HFFc6 (cell line): ENCODE results near the gene PTPRN. TPM values are rescaled to one million over a fixed set of nuclear protein-coding genes. Genes with fewer than 3 reads are reported as not detected.

ENCODE experiments used
- DNase-seq: peaks from one replicate; pipeline ENCODE4 v3.0.0-alpha.2; 2018
- H3K27ac Mint-ChIP-seq: 2 replicates; pipeline ENCODE4 v1.8.0; 2020; ENCODE audit warnings: mild to moderate bottlenecking, mixed read lengths
- H3K27me3 Mint-ChIP-seq: 2 replicates; pipeline ENCODE4 v1.8.0; 2021; ENCODE audit warnings: mild to moderate bottlenecking, moderate library complexity, mixed read lengths; ENCODE audit not compliant: insufficient read depth
- H3K36me3 Mint-ChIP-seq: 2 replicates; pipeline ENCODE4 v1.8.0; 2021; ENCODE audit warnings: low read depth, mixed read lengths
- H3K4me1 Mint-ChIP-seq: 2 replicates; pipeline ENCODE4 v1.8.0; 2020; ENCODE audit warnings: low read depth, mixed read lengths
- H3K4me3 Mint-ChIP-seq: 2 replicates; pipeline ENCODE4 v1.8.0; 2020; ENCODE audit warnings: mild to moderate bottlenecking, moderate library complexity, mixed read lengths
- H3K9me3 Mint-ChIP-seq: 2 replicates; pipeline ENCODE4 v1.8.0; 2020; ENCODE audit warnings: mild to moderate bottlenecking, mixed read lengths
- CTCF ChIP-seq: fragments of 200-600 bp; sonication (generic); IDR thresholded peaks from 2 replicates; pipeline ENCODE4 v1.5.0; 2021; ENCODE audit warnings: antibody characterized with exemption, mild to moderate bottlenecking
- total RNA-seq, 6 experiments: library from RNA; stranded (reverse); fragmentation: NEBNext Ultra II Directional; extraction: Animal tissue kit (Norgen Biotek cat#: 25700); gene quantifications; 2 replicates in 1 of 6; 3 replicates in 5 of 6; pipeline ENCODE4 v1.2.3, GENCODE V29; 2021

The PTPRN gene
- total RNA-seq, 6 experiments from 2014 or later, result 5.2 to 18.3 (median 15.2) TPM

- DNase-seq, result peak; percentile 59
- Mint-ChIP-seq H3K36me3 (no peaks in the 10 kb centered on the region), H3K27ac (no peak overlapping the region), H3K4me3 (no peak overlapping the region), H3K4me1 (peaks cover 6% of the 10 kb centered on the region), H3K9me3 (no peaks in the 10 kb centered on the region), H3K27me3 (peaks cover 6% of the 10 kb centered on the region)
- peak; percentile 98 for TF ChIP-seq CTCF
These were observed 10.3 kb downstream of the PTPRN start for GRCh38 chr2:219298759-219299371.

GRCh38 chr2:219297766-219298456 lies 11.3 kb downstream of the PTPRN start:
- Mint-ChIP-seq H3K4me1 (peaks cover 6% of the 10 kb centered on the region), H3K36me3 (no peaks in the 10 kb centered on the region), H3K9me3 (no peaks in the 10 kb centered on the region), H3K27me3 (peaks cover 6% of the 10 kb centered on the region), H3K27ac (no peak overlapping the region), H3K4me3 (no peak overlapping the region)
- TF ChIP-seq CTCF, result no peak
- no peak for DNase-seq

GRCh38 chr2:219296631-219297391 lies 12.4 kb downstream of the PTPRN start:
- TF ChIP-seq CTCF, result no peak
- peaks cover 6% of the 10 kb centered on the region for H3K4me1 Mint-ChIP-seq
- H3K4me3 Mint-ChIP-seq, result no peak overlapping the region
- H3K36me3 Mint-ChIP-seq, result no peaks in the 10 kb centered on the region
- no peak for DNase-seq
- H3K9me3 Mint-ChIP-seq, result no peaks in the 10 kb centered on the region
- peaks cover 8% of the 10 kb centered on the region for H3K27me3 Mint-ChIP-seq
- no peak overlapping the region for H3K27ac Mint-ChIP-seq

- Mint-ChIP-seq H3K27ac (no peak overlapping the region), H3K4me1 (peaks cover 6% of the 10 kb centered on the region), H3K9me3 (no peaks in the 10 kb centered on the region), H3K36me3 (no peaks in the 10 kb centered on the region), H3K4me3 (no peak overlapping the region), H3K27me3 (peaks cover 4% of the 10 kb centered on the region)
- no peak for DNase-seq
- TF ChIP-seq CTCF, result no peak
These were observed 13.1 kb downstream of the PTPRN start for GRCh38 chr2:219296142-219296541.

GRCh38 chr2:219294356-219295351 lies 14.5 kb downstream of the PTPRN start:
- peak; percentile 100 for TF ChIP-seq CTCF
- DNase-seq, result peak; percentile 53
- H3K27me3 Mint-ChIP-seq, result peaks cover 4% of the 10 kb centered on the region
- H3K4me1 Mint-ChIP-seq, result peaks cover 11% of the 10 kb centered on the region
- H3K4me3 Mint-ChIP-seq, result peak overlapping the region; percentile 78
- peak overlapping the region; percentile 49 for H3K27ac Mint-ChIP-seq
- H3K36me3 Mint-ChIP-seq, result no peaks in the 10 kb centered on the region
- no peaks in the 10 kb centered on the region for H3K9me3 Mint-ChIP-seq
